ENCODE measurements around the gene NOA1.

The NOA1 gene

GRCh38 chr4:56978750-56979303 lies 1.4 kb upstream of the NOA1 start, which contains the start of gene POLR2B:
Gene POLR2B, plus strand, starts transcription at chr4:56978896. Its CDS starts 90 bp downstream, at chr4:56978986.
- Histone ChIP-seq H3K36me3 (ENCODE audit: insufficient read depth, low read length) (peaks cover 3% of the 10 kb centered on the region; the same call in 1 of the 2 replicates), H3K9me2 (replicated peaks; ENCODE audit: low read depth, low read length) (no peaks in the 10 kb centered on the region)

GRCh38 chr4:56976837-56977320 lies 527 bp downstream of the NOA1 start:
- Histone ChIP-seq H3K27me3 (ENCODE audit: insufficient read depth, low read length, poor library complexity, severe bottlenecking) (no peaks in the 10 kb centered on the region), H3K4me2 (ENCODE audit: low read depth, low read length, poor library complexity, severe bottlenecking) (peak overlapping the region; percentile 97), H3K4me1 (ENCODE audit: insufficient read depth, low read length, poor library complexity, severe bottlenecking) (peaks cover 39% of the 10 kb centered on the region), H3K36me3 (ENCODE audit: insufficient read depth, low read length) (peaks cover 21% of the 10 kb centered on the region), H2AFZ (ENCODE audit: low read length) (peak overlapping the region; percentile 97), H3K9me3 (ENCODE audit: insufficient read depth, low read depth, low read length) (peaks cover 14% of the 10 kb centered on the region), H4K20me1 (ENCODE audit: insufficient read depth, low read length, poor library complexity, severe bottlenecking) (peaks cover 52% of the 10 kb centered on the region), H3K9me2 (replicated peaks; ENCODE audit: low read depth, low read length) (no peaks in the 10 kb centered on the region), H3F3A (ENCODE audit: low read depth) (no peaks in the 10 kb centered on the region), H3K4me3 (ENCODE audit: low read length, poor library complexity, severe bottlenecking) (peak overlapping the region; percentile 96), H3K79me2 (ENCODE audit: insufficient read depth, low read length) (peaks cover 83% of the 10 kb centered on the region), H3K9ac (ENCODE audit: low read depth, low read length, poor library complexity, severe bottlenecking) (peak overlapping the region; percentile 94)
- TF ChIP-seq EZH2phosphoT487 (IDR thresholded peaks at IDR 0.05; ENCODE audit: borderline replicate concordance) (no peak), CTCF (conservative IDR thresholded peaks at IDR 0.05; ENCODE audit: low read length) (peak; percentile 10; the same call in 1 of the 2 replicates)

More at GRCh38 chr4:56978750-56979303, 1.4 kb upstream of the NOA1 start, which contains the start of gene POLR2B:
- H2AFZ ChIP-seq (ENCODE audit: low read length), result peak within 1 kb of the TSS; percentile 78
- H3K9me3 ChIP-seq (ENCODE audit: insufficient read depth, low read depth, low read length), result 0 out of 2 replicates have a peak, but pooled peaks cover 1% of the 10 kb centered on the region
- peaks cover 68% of the 10 kb centered on the region for H4K20me1 ChIP-seq (ENCODE audit: insufficient read depth, low read length, poor library complexity, severe bottlenecking)
- peaks cover 54% of the 10 kb centered on the region for H3K4me1 ChIP-seq (ENCODE audit: insufficient read depth, low read length, poor library complexity, severe bottlenecking)
- peak within 1 kb of the TSS; percentile 96 for H3K4me3 ChIP-seq (ENCODE audit: low read length, poor library complexity, severe bottlenecking)
- no peaks in the 10 kb centered on the region for H3K27me3 ChIP-seq (ENCODE audit: insufficient read depth, low read length, poor library complexity, severe bottlenecking)
- peak within 1 kb of the TSS; percentile 77 for H3K4me2 ChIP-seq (ENCODE audit: low read depth, low read length, poor library complexity, severe bottlenecking)
- peaks cover 87% of the 10 kb centered on the region for H3K79me2 ChIP-seq (ENCODE audit: insufficient read depth, low read length)
- TF ChIP-seq EZH2phosphoT487 (IDR thresholded peaks at IDR 0.05; ENCODE audit: borderline replicate concordance) (no peak), CTCF (conservative IDR thresholded peaks at IDR 0.05; ENCODE audit: low read length) (no peak)
- peak within 1 kb of the TSS; percentile 94 for H3K9ac ChIP-seq (ENCODE audit: low read depth, low read length, poor library complexity, severe bottlenecking)
- no peaks in the 10 kb centered on the region for H3F3A ChIP-seq (ENCODE audit: low read depth)

GRCh38 chr4:56976283-56976836 lies 1.0 kb downstream of the NOA1 start:
- Histone ChIP-seq H3K4me1 (ENCODE audit: insufficient read depth, low read length, poor library complexity, severe bottlenecking) (peaks cover 34% of the 10 kb centered on the region), H3K9ac (ENCODE audit: low read depth, low read length, poor library complexity, severe bottlenecking) (peak overlapping the region; percentile 94), H3K4me2 (ENCODE audit: low read depth, low read length, poor library complexity, severe bottlenecking) (peak overlapping the region; percentile 97), H3K27me3 (ENCODE audit: insufficient read depth, low read length, poor library complexity, severe bottlenecking) (no peaks in the 10 kb centered on the region), H3K9me2 (replicated peaks; ENCODE audit: low read depth, low read length) (no peaks in the 10 kb centered on the region), H3K4me3 (ENCODE audit: low read length, poor library complexity, severe bottlenecking) (peak overlapping the region; percentile 96), H3K36me3 (ENCODE audit: insufficient read depth, low read length) (peaks cover 26% of the 10 kb centered on the region), H2AFZ (ENCODE audit: low read length) (no peak overlapping the region), H3K9me3 (ENCODE audit: insufficient read depth, low read depth, low read length) (peaks cover 14% of the 10 kb centered on the region), H4K20me1 (ENCODE audit: insufficient read depth, low read length, poor library complexity, severe bottlenecking) (peaks cover 47% of the 10 kb centered on the region), H3K79me2 (ENCODE audit: insufficient read depth, low read length) (peaks cover 78% of the 10 kb centered on the region), H3F3A (ENCODE audit: low read depth) (no peaks in the 10 kb centered on the region)
- TF ChIP-seq EZH2phosphoT487 (IDR thresholded peaks at IDR 0.05; ENCODE audit: borderline replicate concordance), result no peak
- no peak for TF ChIP-seq CTCF (conservative IDR thresholded peaks at IDR 0.05; ENCODE audit: low read length)
